ENCODE data around the gene ITPR2. TPM values are rescaled to one million over a fixed set of nuclear protein-coding genes. Genes with fewer than 3 reads are reported as not detected.

The ITPR2 gene
- total RNA-seq, 6 experiments from 2014 or later: 6.9 to 8.4 (median 7.6) TPM

- H3K4me3 Mint-ChIP-seq: no peak overlapping the region
- no peaks in the 10 kb centered on the region for H3K9me3 Mint-ChIP-seq
- no peak for TF ChIP-seq CTCF (IDR thresholded peaks at IDR 0.05)
- H3K27ac Mint-ChIP-seq: no peak overlapping the region
- no peaks in the 10 kb centered on the region for H3K27me3 Mint-ChIP-seq (ENCODE audit: insufficient read depth)
- no peaks in the 10 kb centered on the region for H3K36me3 Mint-ChIP-seq (ENCODE audit: low read depth)
- H3K4me1 Mint-ChIP-seq (ENCODE audit: low read depth): peaks cover 13% of the 10 kb centered on the region
- DNase-seq: no peak
Measured at GRCh38 chr12:26453246-26453645, 379.7 kb downstream of the ITPR2 start.

- no peak for TF ChIP-seq CTCF (IDR thresholded peaks at IDR 0.05)
- no peaks in the 10 kb centered on the region for H3K9me3 Mint-ChIP-seq
- no peaks in the 10 kb centered on the region for H3K27me3 Mint-ChIP-seq (ENCODE audit: insufficient read depth)
- H3K36me3 Mint-ChIP-seq (ENCODE audit: low read depth): no peaks in the 10 kb centered on the region
- no peak overlapping the region for H3K27ac Mint-ChIP-seq
- H3K4me3 Mint-ChIP-seq: no peak overlapping the region
- no peak for DNase-seq
- H3K4me1 Mint-ChIP-seq (ENCODE audit: low read depth): peaks cover 13% of the 10 kb centered on the region
Measured at GRCh38 chr12:26452511-26452910, 380.5 kb downstream of the ITPR2 start.

GRCh38 chr12:26451763-26452162, 381.2 kb downstream of the ITPR2 start:
- DNase-seq: no peak
- no peak overlapping the region for H3K4me3 Mint-ChIP-seq
- peaks cover 13% of the 10 kb centered on the region for H3K4me1 Mint-ChIP-seq (ENCODE audit: low read depth)
- H3K27me3 Mint-ChIP-seq (ENCODE audit: insufficient read depth): no peaks in the 10 kb centered on the region
- no peaks in the 10 kb centered on the region for H3K9me3 Mint-ChIP-seq
- H3K36me3 Mint-ChIP-seq (ENCODE audit: low read depth): no peaks in the 10 kb centered on the region
- TF ChIP-seq CTCF (IDR thresholded peaks at IDR 0.05): no peak
- no peak overlapping the region for H3K27ac Mint-ChIP-seq

GRCh38 chr12:26445909-26446308, 387.1 kb downstream of the ITPR2 start:
- Mint-ChIP-seq H3K4me3 (no peak overlapping the region), H3K4me1 (ENCODE audit: low read depth) (no peaks in the 10 kb centered on the region)
- no peak for TF ChIP-seq CTCF (IDR thresholded peaks at IDR 0.05)

GRCh38 chr12:26443309-26443708, 389.7 kb downstream of the ITPR2 start:
- Mint-ChIP-seq H3K4me1 (ENCODE audit: low read depth) (no peaks in the 10 kb centered on the region), H3K4me3 (no peak overlapping the region), H3K36me3 (ENCODE audit: low read depth) (no peaks in the 10 kb centered on the region), H3K27ac (no peak overlapping the region), H3K9me3 (no peaks in the 10 kb centered on the region), H3K27me3 (ENCODE audit: insufficient read depth) (no peaks in the 10 kb centered on the region)
- no peak for DNase-seq
- TF ChIP-seq CTCF (IDR thresholded peaks at IDR 0.05): no peak

More at GRCh38 chr12:26445909-26446308, 387.1 kb downstream of the ITPR2 start:
- H3K36me3 Mint-ChIP-seq (ENCODE audit: low read depth): no peaks in the 10 kb centered on the region
- H3K9me3 Mint-ChIP-seq: no peaks in the 10 kb centered on the region
- no peak for DNase-seq
- no peak overlapping the region for H3K27ac Mint-ChIP-seq
- no peaks in the 10 kb centered on the region for H3K27me3 Mint-ChIP-seq (ENCODE audit: insufficient read depth)

- H3K4me1 Mint-ChIP-seq (ENCODE audit: low read depth): no peaks in the 10 kb centered on the region
- no peaks in the 10 kb centered on the region for H3K9me3 Mint-ChIP-seq
- H3K36me3 Mint-ChIP-seq (ENCODE audit: low read depth): no peaks in the 10 kb centered on the region
- no peak overlapping the region for H3K4me3 Mint-ChIP-seq
- H3K27me3 Mint-ChIP-seq (ENCODE audit: insufficient read depth): no peaks in the 10 kb centered on the region
- DNase-seq: no peak
- no peak for TF ChIP-seq CTCF (IDR thresholded peaks at IDR 0.05)
- no peak overlapping the region for H3K27ac Mint-ChIP-seq
Measured at GRCh38 chr12:26441434-26441833, 391.6 kb downstream of the ITPR2 start.

Data from HFFc6 (cell line).